SW 1271 (cell line): ENCODE data around the gene OR52E6.

Experiments
- DNase-seq, 2 experiments: peaks; one replicate each; lab custom pipeline; 2025; lab: John Stamatoyannopoulos, UW

Gene OR52E6

DNA sequence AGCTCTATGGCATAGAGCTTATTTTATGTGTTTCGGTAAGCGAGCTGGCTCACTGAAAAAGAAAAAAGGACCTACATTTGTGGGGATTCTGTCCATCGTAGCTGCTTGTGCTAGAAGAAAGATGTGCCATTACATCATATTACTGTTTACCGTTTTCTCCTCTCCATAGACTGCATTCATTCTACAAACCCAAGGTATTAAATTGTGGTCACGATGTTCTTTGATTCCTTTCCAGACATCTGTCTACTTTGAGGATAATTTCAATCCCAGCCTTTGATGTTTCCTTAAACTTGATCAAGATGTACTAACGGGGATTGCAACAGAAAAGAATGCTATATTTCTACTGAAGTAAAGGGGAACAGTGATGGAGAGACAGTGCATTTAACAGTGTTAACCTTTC, 45.2 kb downstream of the OR52E6 start:
- DNase-seq, result no peak

DNA sequence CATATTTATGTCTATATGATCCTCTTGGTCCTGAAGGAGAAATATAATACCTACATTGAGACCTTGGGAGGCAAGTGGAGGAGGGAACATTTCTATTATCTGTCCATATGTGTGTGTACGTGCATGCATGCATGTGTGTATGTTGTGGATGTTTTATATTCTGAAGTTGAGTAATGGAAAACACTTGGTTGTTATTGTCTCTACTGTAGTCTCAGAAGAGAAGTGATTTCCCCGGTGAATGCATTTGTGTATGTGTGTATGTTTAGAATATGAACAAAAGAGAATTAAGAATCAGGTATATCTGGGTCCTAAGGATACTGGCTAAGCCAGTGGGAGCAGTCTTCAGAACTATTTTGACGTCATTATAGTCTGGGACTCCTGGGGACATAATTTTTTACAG, 50.5 kb downstream of the OR52E6 start, which contains the start of gene OR52N1:
Gene OR52N1, minus strand, starts transcription at position 101 of the 400 bp plus-strand sequence. CDS start 2,449 bp downstream, outside the sequence.
- DNase-seq, result no peak
